CD1c-positive myeloid dendritic cell (primary cell): ENCODE results near the gene NPAS1.
A peak's percentile ranks its signal among the peaks of the same experiment; 100 is the strongest.
"Not testable (repeated sequence)": the region's sequence is repeated elsewhere in the genome, so short reads cannot be mapped to it uniquely, and the experiment has no call there.

ENCODE experiments used
- DNase-seq: peaks from one replicate; pipeline ENCODE4 v3.0.0-alpha.2; 2016; ENCODE audit errors: extremely low spot score

The NPAS1 gene

GRCh38 chr19:47047272-47047762 lies 27.7 kb downstream of the NPAS1 start:
- peak; percentile 16 for DNase-seq

- peak; percentile 88 for DNase-seq
Measured at GRCh38 chr19:47047763-47048405, 28.2 kb downstream of the NPAS1 start.

DNA sequence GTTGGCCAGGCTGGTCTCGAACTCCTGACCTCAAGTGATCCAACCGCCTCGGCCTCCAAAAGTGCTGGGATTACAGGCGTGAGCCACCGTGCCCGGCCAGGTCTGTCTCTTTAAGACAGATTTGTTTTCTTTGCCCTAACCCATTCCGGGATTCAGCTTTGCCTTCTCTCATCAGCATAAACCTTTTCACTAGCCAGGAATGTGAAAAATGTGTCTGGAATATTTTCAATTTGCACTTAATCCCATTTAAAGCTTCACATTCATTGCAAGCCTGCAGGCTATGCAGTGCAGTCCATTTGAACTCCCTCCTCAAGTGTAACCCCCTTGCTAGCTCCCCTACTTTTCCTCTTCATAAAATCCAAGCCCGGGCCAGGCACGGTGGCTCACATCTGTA lies 29.7 kb downstream of the NPAS1 start:
- DNase-seq, result no peak

DNA sequence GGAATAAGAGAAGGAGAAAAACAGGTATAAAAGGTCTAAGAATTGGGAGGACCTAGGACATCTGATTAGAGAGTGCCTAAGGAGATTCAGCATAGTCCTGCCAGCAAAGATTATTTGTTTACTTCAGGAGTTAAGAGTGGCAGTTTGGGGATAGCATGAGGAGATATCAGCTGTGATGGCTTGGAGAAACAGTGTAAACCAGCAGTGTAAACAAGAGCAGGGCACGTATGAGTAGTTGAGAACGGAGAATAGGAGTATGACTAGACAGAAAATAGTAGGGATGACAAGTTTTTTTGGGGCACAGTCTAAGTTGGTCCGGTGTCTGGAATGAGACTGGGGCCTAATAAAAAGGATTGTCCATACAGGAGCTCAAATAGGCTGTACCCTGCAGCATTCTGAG lies 30.9 kb downstream of the NPAS1 start:
- DNase-seq, result not testable (repeated sequence)

DNA sequence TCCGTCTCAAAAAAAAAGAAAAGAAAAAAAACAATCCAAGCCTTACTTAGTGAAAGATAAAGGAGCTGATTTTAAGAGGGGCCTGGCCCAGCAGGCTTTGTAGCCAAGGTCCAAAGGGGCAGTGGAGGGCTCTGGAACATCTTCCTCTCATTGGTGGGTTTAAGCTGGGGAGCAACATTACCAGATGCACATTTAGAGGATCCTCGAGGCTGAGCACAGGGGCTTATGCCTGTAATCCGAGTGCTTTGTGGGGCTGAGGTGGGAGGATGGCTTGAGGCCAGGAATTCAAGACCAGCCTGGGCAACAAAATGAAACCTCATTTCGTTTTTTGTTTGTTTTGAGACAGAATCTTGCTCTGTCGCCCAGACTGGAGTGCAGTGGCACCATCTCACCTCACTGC lies 36.8 kb downstream of the NPAS1 start:
- DNase-seq, result no peak

- no peak for DNase-seq
Measured at GRCh38 chr19:47057328-47057727, 37.7 kb downstream of the NPAS1 start.

DNA sequence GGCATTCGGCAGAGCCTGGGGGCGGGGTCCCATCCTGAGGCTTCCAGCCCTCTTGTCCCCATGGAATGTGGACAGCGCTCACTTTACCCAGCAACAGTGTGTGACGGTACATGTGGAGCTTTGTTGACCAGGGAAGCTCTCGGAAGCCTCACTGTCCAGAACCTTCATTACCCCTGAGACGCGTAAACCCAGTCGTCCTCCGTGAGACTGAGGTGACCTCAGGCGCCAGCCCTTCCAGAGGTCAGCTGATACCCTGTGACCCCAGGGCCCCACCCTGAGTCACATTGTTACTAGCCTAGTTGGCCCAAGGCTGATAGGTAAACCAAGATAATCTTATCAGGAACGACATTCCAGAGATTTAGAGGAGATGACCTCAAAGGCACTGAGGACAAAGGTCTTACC lies 39.0 kb downstream of the NPAS1 start:
- DNase-seq, result no peak

GRCh38 chr19:47063874-47064273 lies 44.2 kb downstream of the NPAS1 start:
- no peak for DNase-seq

DNA sequence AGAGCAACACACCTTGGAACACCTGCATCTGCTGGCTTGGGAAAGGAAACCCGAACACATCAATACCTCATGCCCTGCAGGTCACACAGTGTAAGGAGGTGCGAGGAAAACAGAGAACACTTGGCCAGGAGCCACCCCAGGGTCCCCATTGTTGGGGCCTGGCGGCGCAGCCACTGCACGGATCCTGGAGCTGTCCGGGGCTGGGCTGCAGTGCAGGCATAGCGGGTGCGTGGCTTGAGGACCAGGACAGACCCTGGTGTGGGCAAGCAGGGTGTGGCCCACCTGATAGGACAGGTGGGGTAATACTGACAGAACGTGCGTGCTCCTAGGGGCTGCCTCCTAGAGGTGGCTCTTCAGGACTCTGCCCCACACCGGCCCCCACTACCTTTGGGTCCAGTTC lies 45.6 kb downstream of the NPAS1 start:
- no peak for DNase-seq

- DNase-seq, result no peak
Measured at GRCh38 chr19:47066376-47067214, 47.0 kb downstream of the NPAS1 start.

DNA sequence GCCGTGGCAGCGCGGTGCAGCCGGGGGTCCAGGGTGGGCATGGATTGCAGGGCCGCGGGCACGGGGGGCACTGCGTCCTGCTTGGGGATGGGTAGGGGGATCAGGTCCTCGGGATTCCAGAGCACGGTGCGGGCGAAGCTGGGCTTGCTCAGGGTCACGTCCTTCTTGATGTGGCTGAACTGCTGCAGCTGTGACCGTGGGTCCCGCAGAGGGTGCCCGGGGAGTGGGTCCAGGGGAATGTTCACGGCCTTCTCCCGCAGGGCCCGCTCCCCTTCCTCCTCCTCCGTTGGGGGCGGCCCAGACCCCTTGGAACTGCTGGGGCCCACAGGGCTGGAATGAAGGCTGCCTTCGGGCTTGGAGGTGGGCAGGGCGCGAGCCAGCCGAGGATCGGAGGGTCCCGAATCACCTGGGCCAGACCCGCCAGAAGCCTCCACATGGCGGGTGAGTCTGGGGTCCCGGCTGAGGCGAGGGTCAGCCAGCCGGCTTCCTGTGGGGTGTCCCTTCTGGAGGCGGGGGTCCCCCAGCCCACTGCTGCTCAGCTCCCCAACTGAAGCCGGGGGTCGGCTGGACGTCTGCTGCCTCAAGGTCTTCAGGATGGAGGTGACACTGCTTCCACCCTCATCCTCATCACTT lies 47.7 kb downstream of the NPAS1 start:
- DNase-seq, result no peak

DNA sequence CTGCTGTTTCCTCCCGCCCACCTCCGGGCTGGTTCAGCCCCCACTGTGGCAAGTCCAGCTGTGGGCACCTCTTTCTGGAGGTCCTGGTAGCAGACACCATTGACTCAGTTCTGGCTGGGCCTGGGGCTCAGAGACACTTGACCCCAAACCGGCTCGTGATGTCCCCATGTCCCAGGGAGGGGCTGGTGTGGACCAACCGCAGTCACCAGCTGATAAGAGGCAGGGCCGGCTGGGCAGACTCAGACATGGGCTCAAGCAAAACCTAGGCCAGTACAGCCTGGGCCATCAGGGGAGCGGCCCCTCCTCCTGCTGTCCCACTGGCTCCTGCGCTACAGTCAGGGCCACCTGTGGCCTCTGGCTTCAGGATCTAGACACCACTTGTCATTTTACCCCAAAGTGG lies 48.6 kb downstream of the NPAS1 start:
- DNase-seq, result no peak

GRCh38 chr19:47068876-47069406 lies 49.3 kb downstream of the NPAS1 start:
- no peak for DNase-seq

DNA sequence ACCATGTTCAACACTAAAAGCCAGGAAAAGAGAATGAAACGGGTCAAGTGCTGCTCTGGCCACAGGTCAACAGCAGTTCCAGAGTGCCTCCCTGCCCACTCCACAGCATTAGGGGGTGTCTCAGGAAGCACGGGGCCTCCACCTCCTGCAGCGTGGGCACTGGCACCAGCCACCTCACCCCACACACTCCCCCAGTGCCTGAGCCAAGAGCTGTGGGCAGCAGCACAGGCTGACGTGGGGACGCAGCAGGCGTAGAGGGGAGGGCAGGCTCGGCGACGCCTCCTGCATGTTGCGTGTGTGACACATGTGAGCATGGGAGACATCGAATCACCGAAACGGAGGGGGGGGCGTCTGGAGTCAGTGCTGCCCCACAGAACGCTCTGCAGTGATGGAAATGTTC lies 50.2 kb downstream of the NPAS1 start:
- DNase-seq, result no peak

DNA sequence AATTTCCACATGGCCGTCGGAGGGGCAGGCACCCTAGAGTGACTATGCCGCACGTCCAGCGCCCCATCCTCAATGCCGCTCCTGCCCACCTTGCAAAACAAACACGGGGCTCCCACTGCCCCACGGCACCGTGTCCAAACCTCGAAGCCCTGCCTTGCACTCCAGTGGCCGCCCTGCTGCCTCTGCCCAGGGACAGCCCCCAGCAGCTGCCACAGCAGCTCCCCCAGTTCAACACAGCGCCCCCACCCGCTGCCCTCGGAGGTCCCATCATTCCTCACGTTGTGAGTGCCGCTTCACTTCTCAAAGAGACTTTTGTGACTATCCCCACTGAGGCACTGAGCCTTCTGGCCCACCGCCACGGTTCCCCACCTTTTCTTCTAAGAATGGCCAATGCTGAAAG lies 51.1 kb downstream of the NPAS1 start:
- no peak for DNase-seq

- no peak for DNase-seq
Measured at GRCh38 chr19:47071731-47072130, 52.1 kb downstream of the NPAS1 start.

- DNase-seq, result no peak
Measured at GRCh38 chr19:47072323-47072722, 52.7 kb downstream of the NPAS1 start.

DNA sequence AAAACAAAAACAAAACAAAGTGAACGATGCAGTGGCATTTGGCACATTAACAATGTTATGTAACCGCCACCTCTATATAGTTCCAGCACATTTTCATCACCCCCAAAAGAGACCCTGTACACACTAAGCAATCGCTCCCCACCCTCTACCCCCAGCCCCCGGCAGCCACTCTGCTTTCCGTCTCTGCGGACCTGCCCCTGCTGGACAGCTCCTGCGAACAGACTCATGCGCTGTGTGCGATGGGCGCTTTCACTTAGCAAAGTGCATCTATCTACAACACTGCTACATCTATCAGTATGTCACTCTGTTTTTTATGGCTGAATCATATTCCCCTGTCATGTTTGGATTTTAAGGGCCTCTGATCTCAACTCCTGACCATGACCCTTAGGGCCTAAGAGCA lies 53.9 kb downstream of the NPAS1 start:
- DNase-seq, result no peak

GRCh38 chr19:47074621-47075020 lies 55.0 kb downstream of the NPAS1 start:
- no peak for DNase-seq

DNA sequence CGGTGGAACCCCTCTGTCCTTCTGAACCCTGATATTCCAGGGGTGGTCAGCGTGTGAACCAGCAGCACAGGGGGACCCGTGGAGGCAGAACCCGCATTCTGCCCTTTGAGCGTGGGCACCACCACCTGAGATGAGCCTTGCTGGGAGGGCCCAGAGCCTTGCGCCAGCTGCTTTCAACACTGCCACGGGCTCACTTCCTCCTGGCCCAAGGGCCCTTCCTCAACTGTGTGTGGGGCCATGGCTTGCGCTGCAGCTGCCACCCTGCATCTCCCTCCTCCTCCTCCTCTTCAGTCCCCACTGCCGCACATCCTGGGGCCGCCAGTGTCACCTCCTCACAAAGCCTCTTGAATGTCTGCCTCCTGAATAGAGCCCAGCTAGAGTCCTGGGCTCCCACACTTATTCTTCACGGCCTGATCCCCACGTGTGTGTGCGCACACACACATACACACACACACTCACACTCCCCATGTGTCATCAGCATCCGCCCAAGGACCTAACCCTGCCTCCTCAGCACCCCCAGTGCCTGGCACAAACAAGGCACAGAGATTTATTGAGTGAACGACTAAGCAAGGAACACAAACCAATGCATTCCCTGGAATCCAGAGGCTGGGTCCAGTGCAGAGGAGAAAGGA lies 55.7 kb downstream of the NPAS1 start:
- DNase-seq, result peak; percentile 70

DNA sequence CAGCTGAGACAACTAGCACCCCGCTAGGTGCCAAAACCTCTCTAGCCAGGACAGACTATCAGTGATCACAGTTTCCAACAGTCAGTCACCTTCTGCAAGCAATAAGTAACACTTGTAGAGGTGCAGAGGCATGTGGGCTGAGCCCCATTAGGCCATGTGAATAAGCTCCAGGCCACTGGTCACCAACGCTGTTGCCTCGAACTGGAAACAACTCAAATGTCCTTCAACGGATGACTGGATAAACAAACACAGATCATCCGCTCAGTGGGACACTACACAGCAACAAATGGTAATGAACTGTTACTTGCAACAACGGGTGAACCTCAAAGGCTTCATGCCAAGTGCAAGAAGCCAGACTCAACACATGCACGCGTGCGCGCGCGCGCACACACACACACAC lies 56.3 kb downstream of the NPAS1 start:
- no peak for DNase-seq

DNA sequence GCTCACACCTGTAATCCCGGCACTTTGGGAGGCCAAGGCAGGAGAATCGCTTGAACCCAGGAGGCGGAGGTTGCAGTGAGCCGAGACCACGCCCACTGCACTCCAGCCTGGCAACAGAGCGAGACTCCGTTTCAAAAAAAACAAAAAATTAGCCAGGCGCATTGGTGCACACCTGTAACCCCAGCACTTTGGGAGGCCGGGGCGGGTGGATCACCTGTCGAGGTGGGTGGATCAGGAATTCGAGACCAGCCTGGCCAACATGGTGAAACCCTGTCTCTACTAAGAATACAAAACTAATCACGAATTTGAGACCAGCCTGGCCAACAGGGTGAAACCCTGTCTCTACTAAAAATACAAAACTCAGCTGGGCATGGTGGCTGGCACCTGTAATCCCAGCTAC lies 58.7 kb downstream of the NPAS1 start:
- not testable (repeated sequence) for DNase-seq
